BJ (cell line): Measurements from ENCODE around the gene CAPN8. TPM values are rescaled to one million over a fixed set of nuclear protein-coding genes. Genes with fewer than 3 reads are reported as not detected.
A peak's percentile ranks its signal among the peaks of the same experiment; 100 is the strongest.

Experiments
- CTCF ChIA-PET: fragments of 350-600 bp; formaldehyde crosslinking; extraction: SDS; loops from one replicate; lab custom pipeline; 2021; ENCODE audit warnings: antibody characterized with exemption, inconsistent platforms; lab: Yijun Ruan, JAX
- POLR2A ChIA-PET: fragments of 300-600 bp; sonication (Branson Sonifier 250); formaldehyde crosslinking; extraction: SDS; loops from one replicate; lab custom pipeline; 2021; ENCODE audit warnings: antibody characterized with exemption; lab: Charles Lee
- DNase-seq: peaks from one replicate; pipeline ENCODE4 v3.0.0-alpha.2; 2011; ENCODE audit warnings: low read depth
- H3K27me3 ChIP-seq: 2 replicates; pipeline ENCODE4 v1.6.0; 2011; ENCODE audit warnings: low read length; ENCODE audit not compliant: control insufficient read depth, insufficient read depth
- H3K36me3 ChIP-seq: 2 replicates; pipeline ENCODE4 v1.5.1; 2011; ENCODE audit warnings: low read length; ENCODE audit not compliant: control insufficient read depth, insufficient read depth
- H3K4me3 ChIP-seq: 2 replicates; pipeline ENCODE4 v1.5.1; 2011; ENCODE audit warnings: low read depth, mild to moderate bottlenecking, control low read depth, low read length
- CTCF ChIP-seq: IDR thresholded peaks from 2 replicates; pipeline ENCODE4 v1.5.1; 2011; ENCODE audit warnings: low read depth, mild to moderate bottlenecking, control low read depth, inconsistent platforms, low read length, moderate library complexity; ENCODE audit not compliant: insufficient read depth
- polyA plus RNA-seq: library from polyadenylated mRNA; depleted of rRNA; stranded (reverse); fragments of >200 nt; gene quantifications from 2 replicates; pipeline ENCODE4 v1.2.3, GENCODE V29; 2011

Gene CAPN8
- polyA plus RNA-seq, 1 experiment = not detected

GRCh38 chr1:223512057-223512456, 153.4 kb downstream of the CAPN8 start:
- Histone ChIP-seq H3K4me3 (no peak overlapping the region), H3K36me3 (no peaks in the 10 kb centered on the region), H3K27me3 (no peaks in the 10 kb centered on the region; the same call in 1 of the 2 replicates)
- no peak for TF ChIP-seq CTCF
- POLR2A ChIA-PET = no interaction called here
- CTCF ChIA-PET = no interaction called here
- DNase-seq = no peak

- no peak overlapping the region for H3K4me3 ChIP-seq
- no peak for DNase-seq
- no peak for TF ChIP-seq CTCF
- ChIA-PET CTCF (no interaction called here), POLR2A (no interaction called here)
- H3K27me3 ChIP-seq = no peaks in the 10 kb centered on the region
- H3K36me3 ChIP-seq = no peaks in the 10 kb centered on the region
These were observed 156.7 kb downstream of the CAPN8 start for GRCh38 chr1:223508796-223509195.

GRCh38 chr1:223504741-223505140, 160.8 kb downstream of the CAPN8 start:
- ChIA-PET CTCF (interaction anchor here (0.5 kb wide), 1 partner anchor 966 kb away, joined by 4 read pairs; no protein-coding TSS in a partner anchor), POLR2A (no interaction called here)
- no peaks in the 10 kb centered on the region for H3K36me3 ChIP-seq
- H3K27me3 ChIP-seq = no peaks in the 10 kb centered on the region
- no peak overlapping the region for H3K4me3 ChIP-seq
- no peak for TF ChIP-seq CTCF
- peak; percentile 33 for DNase-seq

GRCh38 chr1:223503348-223503747, 162.2 kb downstream of the CAPN8 start:
- DNase-seq = no peak
- Histone ChIP-seq H3K36me3 (no peaks in the 10 kb centered on the region), H3K4me3 (no peak overlapping the region), H3K27me3 (no peaks in the 10 kb centered on the region)
- CTCF ChIA-PET = no interaction called here
- TF ChIP-seq CTCF = no peak
- POLR2A ChIA-PET = no interaction called here

- CTCF ChIA-PET = interaction anchor here (1.0 kb wide), 1 partner anchor 371 kb away, joined by 4 read pairs; no protein-coding TSS in a partner anchor
- Histone ChIP-seq H3K27me3 (no peaks in the 10 kb centered on the region), H3K36me3 (no peaks in the 10 kb centered on the region), H3K4me3 (no peak overlapping the region)
- TF ChIP-seq CTCF = no peak
- POLR2A ChIA-PET = no interaction called here
- peak; percentile 67 for DNase-seq
These were observed 164.7 kb downstream of the CAPN8 start for GRCh38 chr1:223500560-223501425.
